ENCODE data around the gene TLE5. TPM values are rescaled to one million over a fixed set of nuclear protein-coding genes. Genes with fewer than 3 reads are reported as not detected.
A peak's percentile ranks its signal among the peaks of the same experiment; 100 is the strongest.

The TLE5 gene
- total and polyA plus RNA-seq, 8 donors = 126 to 688 (median 339) TPM

- H3K27ac ChIP-seq = no peak overlapping the region
- intact Hi-C loops (cut with DNase I; ENCODE audit: low total_unique reads) = no loop called here
- 62 to 79% (median 77%) methylated on average over 5 of the region's 5 CpGs for WGBS, 5 donors
- peaks cover 29 to 54% (median 42%) of the 10 kb centered on the region in 4 donors for H3K4me1 ChIP-seq
- DNase-seq = no peak
- no peaks in the 10 kb centered on the region for H3K36me3 ChIP-seq
- H3K9me3 ChIP-seq = no peaks in the 10 kb centered on the region
- TF ChIP-seq, protein P1, sequence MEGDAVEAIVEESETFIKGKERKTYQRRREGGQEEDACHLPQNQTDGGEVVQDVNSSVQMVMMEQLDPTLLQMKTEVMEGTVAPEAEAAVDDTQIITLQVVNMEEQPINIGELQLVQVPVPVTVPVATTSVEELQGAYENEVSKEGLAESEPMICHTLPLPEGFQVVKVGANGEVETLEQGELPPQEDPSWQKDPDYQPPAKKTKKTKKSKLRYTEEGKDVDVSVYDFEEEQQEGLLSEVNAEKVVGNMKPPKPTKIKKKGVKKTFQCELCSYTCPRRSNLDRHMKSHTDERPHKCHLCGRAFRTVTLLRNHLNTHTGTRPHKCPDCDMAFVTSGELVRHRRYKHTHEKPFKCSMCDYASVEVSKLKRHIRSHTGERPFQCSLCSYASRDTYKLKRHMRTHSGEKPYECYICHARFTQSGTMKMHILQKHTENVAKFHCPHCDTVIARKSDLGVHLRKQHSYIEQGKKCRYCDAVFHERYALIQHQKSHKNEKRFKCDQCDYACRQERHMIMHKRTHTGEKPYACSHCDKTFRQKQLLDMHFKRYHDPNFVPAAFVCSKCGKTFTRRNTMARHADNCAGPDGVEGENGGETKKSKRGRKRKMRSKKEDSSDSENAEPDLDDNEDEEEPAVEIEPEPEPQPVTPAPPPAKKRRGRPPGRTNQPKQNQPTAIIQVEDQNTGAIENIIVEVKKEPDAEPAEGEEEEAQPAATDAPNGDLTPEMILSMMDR (IDR thresholded peaks at IDR 0.05) = no peak
- TF ChIP-seq POLR2A (IDR thresholded peaks at IDR 0.05) = no peak
- no peak for TF ChIP-seq EP300 (IDR thresholded peaks at IDR 0.05)
- TF ChIP-seq POLR2AphosphoS5 (IDR thresholded peaks at IDR 0.05) = no peak
- H3K4me3 ChIP-seq = no peak overlapping the region
- H3K27me3 ChIP-seq = peaks cover 0 to 33% (median 8%) of the 10 kb centered on the region in 3 donors
These were observed 30.8 kb downstream of the TLE5 start for GRCh38 chr19:3031607-3031867.

DNA sequence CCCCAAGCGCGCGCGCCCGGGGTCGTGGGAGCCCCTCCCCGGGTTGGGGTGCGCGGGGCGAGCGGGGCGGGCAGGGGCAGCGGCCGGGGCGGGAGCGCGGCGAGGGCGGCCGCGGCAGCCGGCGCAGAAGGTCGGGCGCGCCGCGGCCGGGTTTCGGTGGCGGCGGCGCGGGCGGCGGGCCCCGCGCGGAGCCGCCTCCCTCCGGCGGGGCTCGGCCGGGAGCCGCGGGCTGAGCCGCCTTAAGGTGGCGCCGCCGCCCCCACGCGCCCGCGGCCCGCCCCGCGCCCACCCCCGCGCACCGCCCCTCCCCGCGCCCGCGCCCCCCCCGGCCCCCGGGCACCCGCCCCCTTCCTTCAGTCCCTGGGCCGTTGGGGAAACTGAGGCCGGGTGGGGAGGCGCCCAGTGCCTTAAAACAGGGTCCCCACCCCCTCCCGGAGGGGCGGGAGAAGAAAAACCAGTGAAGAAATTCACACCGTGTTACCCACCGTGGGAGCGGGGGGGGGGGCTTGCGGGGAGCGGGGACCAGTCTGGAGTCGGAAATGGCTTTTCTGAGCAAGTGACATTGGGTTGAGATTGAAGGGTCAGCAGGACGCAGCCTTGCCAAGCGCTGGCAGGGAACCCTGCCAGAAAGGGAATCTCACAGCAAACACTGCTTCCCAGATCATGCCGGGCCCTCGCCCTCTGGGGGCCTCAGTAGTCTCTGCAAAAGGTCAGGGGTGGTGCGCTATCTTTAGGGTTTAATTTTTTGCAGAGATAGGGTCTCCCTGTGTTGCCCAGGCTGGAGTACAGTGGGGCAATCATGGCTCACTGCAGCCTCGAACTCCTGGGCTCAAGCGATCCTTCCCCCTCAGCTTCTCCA lies 33.0 kb downstream of the TLE5 start, which contains the start of gene TLE2:
Gene TLE2 (minus strand): TSS at position 216 of the 859 bp plus-strand sequence. CDS start 376 bp downstream, outside the sequence.
- Histone ChIP-seq H3K36me3 (peaks cover 0 to 14% (median 0%) of the 10 kb centered on the region in 4 donors), H3K27ac (peak within 1 kb of the TSS; percentile 23 to 80 (median 65)), H3K27me3 (peaks cover 0 to 49% (median 8%) of the 10 kb centered on the region in 3 donors), H3K9me3 (no peaks in the 10 kb centered on the region), H3K4me1 (peaks cover 17 to 34% (median 29%) of the 10 kb centered on the region in 4 donors), H3K4me3 (peak within 1 kb of the TSS; percentile 62 to 73 (median 68))
- TF ChIP-seq EP300 (IDR thresholded peaks at IDR 0.05) = no peak
- no peak for TF ChIP-seq POLR2A (IDR thresholded peaks at IDR 0.05)
- no peak for TF ChIP-seq POLR2AphosphoS5 (IDR thresholded peaks at IDR 0.05)
- TF ChIP-seq, protein P1 (IDR thresholded peaks at IDR 0.05) = no peak
- WGBS, 5 donors = 3 to 14% (median 4%) methylated on average over 13 to 66 of the region's 85 CpGs
- intact Hi-C loops (cut with DNase I; ENCODE audit: low total_unique reads) = no loop called here
- peak; percentile 39 to 64 for DNase-seq

DNA sequence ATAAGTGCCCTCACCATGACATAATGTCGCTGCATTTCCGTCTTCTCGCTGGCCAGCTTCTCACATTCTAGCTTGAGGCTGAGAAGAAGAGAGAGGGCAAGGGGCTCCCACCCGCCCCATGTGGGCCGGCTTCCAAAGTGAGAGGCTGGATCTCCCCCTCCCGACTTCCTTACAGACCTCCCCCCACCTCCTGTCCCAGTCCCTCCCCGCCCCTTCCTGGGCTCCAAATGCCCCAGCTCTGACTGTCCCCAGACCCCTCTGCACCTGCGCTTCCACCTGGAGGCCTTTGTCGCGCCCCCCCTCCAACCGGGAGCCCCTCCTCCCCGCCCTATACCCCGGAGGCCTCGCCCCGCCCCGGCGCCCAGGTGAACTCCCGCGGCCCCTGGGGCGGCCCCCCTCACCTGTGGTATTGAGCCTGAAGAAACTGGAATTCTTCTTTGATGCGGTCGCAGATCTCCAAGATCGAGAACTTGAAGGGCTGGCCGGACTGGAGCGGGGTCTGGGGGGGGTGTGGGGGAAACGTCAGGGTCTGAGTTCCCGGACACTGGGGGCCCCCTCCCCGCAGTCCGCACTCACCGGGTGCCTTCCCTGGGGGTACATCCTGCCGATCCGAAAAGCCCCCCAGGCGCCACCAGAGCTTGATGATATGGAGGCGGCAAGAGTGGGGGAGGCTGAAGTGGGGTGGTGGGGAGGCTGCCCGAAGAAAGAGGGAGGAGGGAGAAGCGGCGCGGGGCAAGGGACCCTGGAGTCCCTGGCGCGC lies 33.8 kb downstream of the TLE5 start:
- peak in 1 of 2 donors; percentile 81 for DNase-seq
- TF ChIP-seq EP300 (IDR thresholded peaks at IDR 0.05) (no peak), POLR2A (IDR thresholded peaks at IDR 0.05) (no peak), POLR2AphosphoS5 (IDR thresholded peaks at IDR 0.05) (no peak)
- TF ChIP-seq, protein P1 (IDR thresholded peaks at IDR 0.05) = no peak
- H3K27me3 ChIP-seq = peaks cover 0 to 50% (median 8%) of the 10 kb centered on the region in 3 donors
- H3K4me1 ChIP-seq = peaks cover 14 to 29% (median 22%) of the 10 kb centered on the region in 4 donors
- H3K9me3 ChIP-seq = no peaks in the 10 kb centered on the region
- peak overlapping the region; percentile 23 to 80 (median 65) for H3K27ac ChIP-seq
- intact Hi-C loops (cut with DNase I; ENCODE audit: low total_unique reads) = no loop called here
- peak overlapping the region; percentile 62 to 73 (median 68) for H3K4me3 ChIP-seq
- peaks cover 0 to 14% (median 0%) of the 10 kb centered on the region in 4 donors for H3K36me3 ChIP-seq
- 4 to 8% (median 5%) methylated on average over 23 to 40 of the region's 40 CpGs for WGBS, 5 donors

DNA sequence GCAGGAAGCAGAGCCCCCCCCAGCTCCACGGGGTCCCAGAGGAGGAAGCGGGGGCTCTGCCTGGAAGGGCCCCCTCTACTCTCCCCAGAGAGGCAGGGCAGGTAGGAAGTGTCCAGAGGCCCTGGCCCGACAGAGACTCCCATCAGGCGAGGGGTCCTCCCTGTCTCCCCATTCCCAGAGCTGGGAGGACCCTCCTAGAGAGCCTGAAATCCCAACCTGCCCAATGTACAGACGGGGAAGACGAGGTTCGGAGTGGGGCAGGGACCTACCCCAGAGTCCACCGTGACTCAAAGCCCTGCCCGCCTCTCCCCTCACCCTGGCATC lies 34.4 kb downstream of the TLE5 start:
- H3K9me3 ChIP-seq = no peaks in the 10 kb centered on the region
- TF ChIP-seq, protein P1 (IDR thresholded peaks at IDR 0.05) = no peak
- TF ChIP-seq EP300 (IDR thresholded peaks at IDR 0.05) (no peak), POLR2AphosphoS5 (IDR thresholded peaks at IDR 0.05) (no peak), POLR2A (IDR thresholded peaks at IDR 0.05) (no peak)
- H3K27ac ChIP-seq = peak overlapping the region in 4 of 5 donors; percentile 23 to 80 (median 69)
- DNase-seq = no peak
- intact Hi-C loops (cut with DNase I; ENCODE audit: low total_unique reads) = no loop called here
- peaks cover 0 to 50% (median 8%) of the 10 kb centered on the region in 3 donors for H3K27me3 ChIP-seq
- WGBS, 5 donors = 62 to 74% (median 65%) methylated on average over 6 to 9 of the region's 9 CpGs
- peaks cover 0 to 14% (median 0%) of the 10 kb centered on the region in 4 donors for H3K36me3 ChIP-seq
- H3K4me3 ChIP-seq = peak overlapping the region; percentile 62 to 73 (median 68)
- peaks cover 14 to 29% (median 23%) of the 10 kb centered on the region in 4 donors for H3K4me1 ChIP-seq

Measured in stomach (tissue), 9 donors.